Thyroid gland (tissue), 4 donors: ENCODE results near the gene RPL29. TPM values are rescaled to one million over a fixed set of nuclear protein-coding genes. Genes with fewer than 3 reads are reported as not detected.
A peak's percentile ranks its signal among the peaks of the same experiment; 100 is the strongest.

ENCODE experiments used
- DNase-seq, 2 donors: peaks; one replicate each; pipeline ENCODE4 v3.0.0-alpha.2; 2019
- H3K27ac ChIP-seq, 3 donors: fragments of 200-600 bp; sonication (generic); 1 replicate in 2 of 3; 2 replicates in 1 of 3; pipeline ENCODE4 v1.5.1; 2016 to 2019; ENCODE audit warnings: mild to moderate bottlenecking in 1 of 3, moderate library complexity in 1 of 3
- H3K27me3 ChIP-seq: fragments of 200-600 bp; sonication (generic); one replicate; pipeline ENCODE4 v1.5.1; 2019
- H3K36me3 ChIP-seq, 2 donors: fragments of 200-600 bp; sonication (generic); one replicate each; pipeline ENCODE4 v1.5.1; 2016 to 2019
- H3K4me1 ChIP-seq, 2 donors: fragments of 200-600 bp; sonication (generic); one replicate each; pipeline ENCODE4 v1.5.1; 2017 to 2019
- H3K4me3 ChIP-seq, 3 donors: fragments of 200-600 bp; sonication (generic); replicated peaks in 1 of 3; 1 replicate in 2 of 3; 2 replicates in 1 of 3; pipeline ENCODE4 v1.5.1; 2016; ENCODE audit warnings: mild to moderate bottlenecking in 1 of 3
- H3K9me3 ChIP-seq: fragments of 200-600 bp; sonication (generic); one replicate; pipeline ENCODE4 v1.5.1; 2017
- CTCF ChIP-seq, 6 experiments: fragments of 200-600 bp in 3 of 6; fragments of 450-650 bp in 3 of 6; sonication (generic) in 3 of 6; IDR thresholded peaks; one replicate each; pipeline ENCODE4 v1.5.1; 2016 to 2019; ENCODE audit warnings: antibody characterized with exemption in 6 of 6, mild to moderate bottlenecking in 2 of 6, inconsistent platforms in 1 of 6, moderate library complexity in 1 of 6
- POLR2A ChIP-seq, 2 donors: fragments of 450-650 bp; IDR thresholded peaks; one replicate each; pipeline ENCODE4 v1.6.1; 2017; ENCODE audit warnings: antibody characterized with exemption in 2 of 2, mild to moderate bottlenecking in 2 of 2, moderate library complexity in 1 of 2
- WGBS, 2 donors: methylation state at CpG; one replicate each; pipeline ENCODE4 v1.1.5; 2017; 5-methylcytosine and 5-hydroxymethylcytosine counted together
- intact Hi-C: fragments of 100-400 bp; cut with DNase I; formaldehyde crosslinking; loops from one replicate; pipeline ENCODE4 v1.15.1; 2023
- total RNA-seq, 4 donors: library from RNA; depleted of rRNA; stranded (reverse); fragments of >200 nt; gene quantifications; one replicate each; pipeline ENCODE4 v1.2.3, GENCODE V29; 2016

Gene RPL29
- total RNA-seq, 4 donors from 2014 or later = 826 to 1,348 (median 1,271) TPM

- no peak overlapping the region for H3K4me3 ChIP-seq
- 74 to 88% methylated on average over 4 of the region's 4 CpGs for WGBS, 2 donors
- no peaks in the 10 kb centered on the region for H3K9me3 ChIP-seq
- H3K4me1 ChIP-seq = peaks cover 6 to 19% of the 10 kb centered on the region in 2 donors
- no peak for DNase-seq
- TF ChIP-seq CTCF (IDR thresholded peaks at IDR 0.05) (no peak), POLR2A (IDR thresholded peaks at IDR 0.05) (no peak)
- H3K27me3 ChIP-seq = no peaks in the 10 kb centered on the region
- H3K27ac ChIP-seq = no peak overlapping the region
- intact Hi-C loops = no loop called here
- H3K36me3 ChIP-seq = no peaks in the 10 kb centered on the region
Observed at GRCh38 chr3:52007291-52007690, 11.6 kb upstream of the RPL29 start.

- no peak overlapping the region for H3K4me3 ChIP-seq
- no peak overlapping the region for H3K27ac ChIP-seq
- no peak for TF ChIP-seq CTCF (IDR thresholded peaks at IDR 0.05)
- TF ChIP-seq POLR2A (IDR thresholded peaks at IDR 0.05) = no peak
- peaks cover 6 to 19% of the 10 kb centered on the region in 2 donors for H3K4me1 ChIP-seq
- intact Hi-C loops = no loop called here
- no peaks in the 10 kb centered on the region for H3K9me3 ChIP-seq
- whole genome bisulfite sequencing, 2 donors = 84 to 95% methylated on average over 4 to 6 of the region's 6 CpGs
- DNase-seq = no peak
- no peaks in the 10 kb centered on the region for H3K36me3 ChIP-seq
- H3K27me3 ChIP-seq = no peaks in the 10 kb centered on the region
Observed at GRCh38 chr3:52006820-52007133, 11.1 kb upstream of the RPL29 start.

- intact Hi-C loops = no loop called here
- Histone ChIP-seq H3K27ac (no peak overlapping the region), H3K4me1 (peaks cover 6 to 22% of the 10 kb centered on the region in 2 donors), H3K9me3 (no peaks in the 10 kb centered on the region), H3K27me3 (no peaks in the 10 kb centered on the region), H3K36me3 (no peaks in the 10 kb centered on the region), H3K4me3 (no peak overlapping the region)
- TF ChIP-seq POLR2A (IDR thresholded peaks at IDR 0.05) (no peak), CTCF (IDR thresholded peaks at IDR 0.05) (no peak)
- no peak for DNase-seq
- 55 to 56% methylated on average over 4 to 8 of the region's 8 CpGs for WGBS, 2 donors
Observed at GRCh38 chr3:52006017-52006819, 10.5 kb upstream of the RPL29 start.

GRCh38 chr3:52005571-52005986, 9.9 kb upstream of the RPL29 start:
- Histone ChIP-seq H3K27me3 (no peaks in the 10 kb centered on the region), H3K27ac (peak overlapping the region in 1 of 3 donors; percentile 47), H3K4me3 (no peak overlapping the region), H3K9me3 (no peaks in the 10 kb centered on the region), H3K4me1 (peaks cover 6 to 22% of the 10 kb centered on the region in 2 donors), H3K36me3 (no peaks in the 10 kb centered on the region)
- WGBS, 2 donors = 8 to 17% methylated on average over 13 to 14 of the region's 15 CpGs
- peak; percentile 58 to 79 for DNase-seq
- TF ChIP-seq CTCF (IDR thresholded peaks at IDR 0.05) (no peak), POLR2A (IDR thresholded peaks at IDR 0.05) (no peak)
- intact Hi-C loops = no loop called here

- H3K36me3 ChIP-seq = no peaks in the 10 kb centered on the region
- no peaks in the 10 kb centered on the region for H3K27me3 ChIP-seq
- DNase-seq = no peak
- peaks cover 6 to 22% of the 10 kb centered on the region in 2 donors for H3K4me1 ChIP-seq
- H3K27ac ChIP-seq = peak overlapping the region in 1 of 3 donors; percentile 47
- no peak for TF ChIP-seq CTCF (IDR thresholded peaks at IDR 0.05)
- no peak for TF ChIP-seq POLR2A (IDR thresholded peaks at IDR 0.05)
- intact Hi-C loops = loop anchor here (5.0 kb wide), 1 partner anchor 57 kb away; no protein-coding TSS in a partner anchor
- H3K4me3 ChIP-seq = no peak overlapping the region
- 85 to 88% methylated on average over 4 of the region's 4 CpGs for WGBS, 2 donors
- H3K9me3 ChIP-seq = no peaks in the 10 kb centered on the region
Observed at GRCh38 chr3:52004906-52005395, 9.3 kb upstream of the RPL29 start.
